Nephron (organoid): ENCODE measurements around the gene PCSK5.
"Not testable (repeated sequence)": the region's sequence is repeated elsewhere in the genome, so short reads cannot be mapped to it uniquely, and the experiment has no call there.

Source experiments
- H3K27ac Mint-ChIP-seq, 3 experiments: 2 replicates each; pipeline ENCODE4 v1.8.0; 2020; ENCODE audit warnings: mixed read lengths in 3 of 3, mild to moderate bottlenecking in 2 of 3, moderate library complexity in 1 of 3
- H3K27me3 Mint-ChIP-seq: 2 replicates; pipeline ENCODE4 v1.8.0; 2021; ENCODE audit warnings: low read depth, mild to moderate bottlenecking, moderate library complexity, mixed read lengths
- H3K36me3 Mint-ChIP-seq: 2 replicates; pipeline ENCODE4 v1.8.0; 2020; ENCODE audit warnings: low read depth, mixed read lengths
- H3K4me1 Mint-ChIP-seq: 2 replicates; pipeline ENCODE4 v1.8.0; 2020; ENCODE audit warnings: mixed read lengths
- H3K4me3 Mint-ChIP-seq, 3 experiments: 2 replicates each; pipeline ENCODE4 v1.8.0; 2020; ENCODE audit warnings: mild to moderate bottlenecking in 3 of 3, mixed read lengths in 3 of 3, moderate library complexity in 2 of 3
- H3K9me3 Mint-ChIP-seq: 2 replicates; pipeline ENCODE4 v1.8.0; 2020; ENCODE audit warnings: mixed read lengths
- CTCF ChIP-seq, 3 experiments: fragments of 200-600 bp; sonication (generic); IDR thresholded peaks; one replicate each; pipeline ENCODE4 v1.5.0; 2021; ENCODE audit warnings: antibody characterized with exemption in 3 of 3; ENCODE audit not compliant: unreplicated experiment in 3 of 3

The PCSK5 gene

GRCh38 chr9:75851917-75852316, 38.6 kb upstream of the PCSK5 start:
- no peaks in the 10 kb centered on the region for H3K9me3 Mint-ChIP-seq
- no peak overlapping the region for H3K4me3 Mint-ChIP-seq
- H3K27me3 Mint-ChIP-seq: peaks cover 14% of the 10 kb centered on the region
- TF ChIP-seq CTCF (IDR thresholded peaks at IDR 0.05; ENCODE audit: unreplicated experiment in 3 of 3): no peak
- H3K36me3 Mint-ChIP-seq: no peaks in the 10 kb centered on the region
- no peaks in the 10 kb centered on the region for H3K4me1 Mint-ChIP-seq
- H3K27ac Mint-ChIP-seq: no peak overlapping the region

GRCh38 chr9:75852746-75853145, 37.7 kb upstream of the PCSK5 start:
- Mint-ChIP-seq H3K4me3 (no peak overlapping the region), H3K27me3 (peaks cover 14% of the 10 kb centered on the region), H3K9me3 (no peaks in the 10 kb centered on the region), H3K36me3 (no peaks in the 10 kb centered on the region), H3K4me1 (no peaks in the 10 kb centered on the region), H3K27ac (no peak overlapping the region)
- TF ChIP-seq CTCF (IDR thresholded peaks at IDR 0.05; ENCODE audit: unreplicated experiment in 3 of 3): no peak

GRCh38 chr9:75855509-75855908, 35.0 kb upstream of the PCSK5 start:
- H3K9me3 Mint-ChIP-seq: no peaks in the 10 kb centered on the region
- no peaks in the 10 kb centered on the region for H3K4me1 Mint-ChIP-seq
- H3K27me3 Mint-ChIP-seq: peaks cover 20% of the 10 kb centered on the region
- TF ChIP-seq CTCF (IDR thresholded peaks at IDR 0.05; ENCODE audit: unreplicated experiment in 3 of 3): peak; percentile 39 to 46 (median 45)
- H3K36me3 Mint-ChIP-seq: no peaks in the 10 kb centered on the region
- H3K27ac Mint-ChIP-seq: no peak overlapping the region
- H3K4me3 Mint-ChIP-seq: no peak overlapping the region

GRCh38 chr9:75858497-75859092, 31.9 kb upstream of the PCSK5 start:
- Mint-ChIP-seq H3K36me3 (no peaks in the 10 kb centered on the region), H3K4me3 (no peak overlapping the region), H3K9me3 (no peaks in the 10 kb centered on the region), H3K4me1 (no peaks in the 10 kb centered on the region), H3K27me3 (peaks cover 32% of the 10 kb centered on the region), H3K27ac (no peak overlapping the region)
- TF ChIP-seq CTCF (IDR thresholded peaks at IDR 0.05; ENCODE audit: unreplicated experiment in 3 of 3): no peak

DNA sequence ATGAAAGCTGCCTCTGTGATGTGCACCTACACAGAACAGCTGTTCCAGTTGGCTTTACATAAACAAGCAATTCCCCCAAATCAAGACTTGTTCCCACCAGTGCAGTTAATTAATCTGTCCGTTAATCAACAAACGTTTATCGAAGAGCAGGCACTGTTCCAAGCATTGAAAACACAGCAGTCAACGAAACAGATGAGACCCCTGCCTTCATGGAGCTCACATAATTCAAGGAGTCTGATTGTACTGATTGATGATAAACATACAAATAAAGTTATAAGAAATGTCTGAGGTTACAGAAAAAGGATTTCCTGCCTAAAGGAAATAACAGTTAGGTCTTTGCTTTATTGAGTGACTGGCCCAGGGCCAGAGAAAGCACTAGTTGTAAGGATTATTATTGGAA, 26.2 kb upstream of the PCSK5 start:
- Mint-ChIP-seq H3K36me3 (no peaks in the 10 kb centered on the region), H3K9me3 (no peaks in the 10 kb centered on the region), H3K4me1 (peaks cover 7% of the 10 kb centered on the region), H3K27ac (no peak overlapping the region), H3K27me3 (peaks cover 24% of the 10 kb centered on the region), H3K4me3 (no peak overlapping the region)
- TF ChIP-seq CTCF (IDR thresholded peaks at IDR 0.05; ENCODE audit: unreplicated experiment in 3 of 3): no peak

GRCh38 chr9:75866273-75866871, 24.1 kb upstream of the PCSK5 start:
- TF ChIP-seq CTCF (IDR thresholded peaks at IDR 0.05; ENCODE audit: unreplicated experiment in 3 of 3): peak; percentile 75 to 82 (median 75)
- Mint-ChIP-seq H3K27ac (no peak overlapping the region), H3K4me1 (peaks cover 7% of the 10 kb centered on the region), H3K27me3 (peaks cover 27% of the 10 kb centered on the region), H3K36me3 (no peaks in the 10 kb centered on the region), H3K9me3 (no peaks in the 10 kb centered on the region), H3K4me3 (no peak overlapping the region)

- H3K9me3 Mint-ChIP-seq, H3K36me3 Mint-ChIP-seq, H3K4me1 Mint-ChIP-seq, H3K27ac Mint-ChIP-seq, H3K4me3 Mint-ChIP-seq: not testable (repeated sequence)
- peaks cover 16% of the 10 kb centered on the region for H3K27me3 Mint-ChIP-seq
Observed at GRCh38 chr9:75868526-75868925, 21.9 kb upstream of the PCSK5 start.
